GM12878 (cell line): ENCODE data around the gene ITGA11. TPM values are rescaled to one million over a fixed set of nuclear protein-coding genes. Genes with fewer than 3 reads are reported as not detected.

ENCODE experiments used
- ATAC-seq: fragments of 200-7000 bp; cut with Tn5 transposase; 3 replicates; pipeline ENCODE4 v1.9.1; 2020; ENCODE audit warnings: mild to moderate bottlenecking, moderate library complexity
- BruUV-seq: library from RNA; stranded (reverse); fragments of 400-500 nt; replicated peaks from 2 replicates; lab custom pipeline; 2021; lab: Mats Ljungman, UMichigan
- CTCF ChIA-PET: fragments of 300-600 bp; sonication (Branson Sonifier 250); formaldehyde crosslinking; extraction: SDS; loops from one replicate; lab custom pipeline; 2021; ENCODE audit warnings: inconsistent platforms; lab: Yijun Ruan, JAX
- POLR2A ChIA-PET: fragments of 350-600 bp; formaldehyde crosslinking; extraction: SDS; loops from one replicate; lab custom pipeline; 2021; ENCODE audit warnings: inconsistent platforms; lab: Charles Lee
- RAD21 ChIA-PET: fragments of 300-600 bp; sonication (Branson Sonifier 250); formaldehyde crosslinking; loops from one replicate; lab custom pipeline; 2023; ENCODE audit warnings: antibody characterized with exemption; ENCODE audit not compliant: unreplicated experiment; lab: Charles Lee
- SMC1A ChIA-PET: fragments of 300-600 bp; sonication (Branson Sonifier 250); formaldehyde crosslinking; loops from one replicate; lab custom pipeline; 2023; ENCODE audit not compliant: unreplicated experiment, uncharacterized antibody; lab: Charles Lee
- DNase-seq: peaks from one replicate; pipeline ENCODE4 v3.0.0-alpha.2; 2011; ENCODE audit warnings: low read depth, low spot score
- FAIRE-seq: peaks from 3 replicates; lab custom pipeline; 2011; peaks lifted over from hg19 to GRCh38; lab: Jason Lieb, UNC
- H2AFZ ChIP-seq: 2 replicates; pipeline ENCODE4 v1.6.0; 2011; ENCODE audit warnings: low read depth, low read length, control low read depth; ENCODE audit not compliant: control insufficient read depth
- H3K27ac ChIP-seq: 2 replicates; pipeline ENCODE4 v1.5.1; 2011; ENCODE audit warnings: control low read depth; ENCODE audit not compliant: control insufficient read depth, insufficient read depth
- H3K27me3 ChIP-seq, 2 experiments: replicated peaks in 1 of 2; 2 replicates each; pipeline versions ENCODE4 v1.6.0 to v1.6.1; 2011; ENCODE audit warnings: low read length in 1 of 2; ENCODE audit not compliant: control insufficient read depth in 2 of 2, insufficient read depth in 2 of 2
- H3K36me3 ChIP-seq, 2 experiments: 2 replicates each; pipeline ENCODE4 v1.5.1; 2011; ENCODE audit warnings: low read length in 1 of 2; ENCODE audit not compliant: control insufficient read depth in 2 of 2, insufficient read depth in 2 of 2
- H3K4me1 ChIP-seq: 2 replicates; pipeline ENCODE4 v1.6.1; 2011; ENCODE audit warnings: mild to moderate bottlenecking, low read length, moderate library complexity, mixed read lengths; ENCODE audit not compliant: control insufficient read depth, insufficient read depth
- H3K4me2 ChIP-seq: 2 replicates; pipeline ENCODE4 v1.6.0; 2011; ENCODE audit warnings: control low read depth; ENCODE audit not compliant: control insufficient read depth, insufficient read depth
- H3K4me3 ChIP-seq: fragments of 200-600 bp; sonication (generic); 2 replicates; pipeline ENCODE4 v1.5.1; 2016
- H3K79me2 ChIP-seq: 2 replicates; pipeline ENCODE4 v1.6.0; 2011; ENCODE audit warnings: low read length; ENCODE audit not compliant: control insufficient read depth, insufficient read depth
- H3K9ac ChIP-seq: 2 replicates; pipeline ENCODE4 v1.8.0; 2011; ENCODE audit warnings: low read length, control low read depth, mixed read lengths; ENCODE audit not compliant: control insufficient read depth, insufficient read depth
- H3K9me3 ChIP-seq: replicated peaks from 3 replicates; pipeline ENCODE4 v1.5.1; 2011; ENCODE audit warnings: mild to moderate bottlenecking, low read length; ENCODE audit not compliant: control insufficient read depth, insufficient read depth
- H4K20me1 ChIP-seq: 2 replicates; pipeline ENCODE4 v1.6.0; 2011; ENCODE audit not compliant: control insufficient read depth, insufficient read depth
- BCL11A ChIP-seq: IDR thresholded peaks from 2 replicates; pipeline ENCODE4 v1.6.1; 2011; ENCODE audit warnings: low read depth, low read length
- BHLHE40 ChIP-seq, 2 experiments: fragments of 450-650 bp in 1 of 2; IDR thresholded peaks; 2 replicates each; pipeline ENCODE4 v1.6.1; 2011 to 2017; ENCODE audit warnings: low read depth in 2 of 2, borderline replicate concordance in 1 of 2, improper control_type of control experiment in 1 of 2, low read length in 1 of 2, mild to moderate bottlenecking in 1 of 2
- ETV6 ChIP-seq, 2 experiments: fragments of 450-650 bp in 1 of 2; IDR thresholded peaks in 1 of 2; conservative IDR thresholded peaks in 1 of 2; 2 replicates each; pipeline ENCODE4 v1.6.1; 2014; ENCODE audit warnings: antibody characterized with exemption in 1 of 2, borderline replicate concordance in 1 of 2, low read depth in 1 of 2, mild to moderate bottlenecking in 1 of 2, moderate library complexity in 1 of 2
- FOS ChIP-seq: IDR thresholded peaks from 3 replicates; pipeline ENCODE4 v1.6.1; 2011; ENCODE audit warnings: borderline replicate concordance; ENCODE audit not compliant: insufficient read length; ENCODE audit errors: extremely low read depth
- HDAC6 ChIP-seq: fragments of 200-600 bp; sonication (generic); IDR thresholded peaks from one replicate; pipeline ENCODE4 v1.8.0; 2017; ENCODE audit warnings: antibody characterized with exemption; ENCODE audit not compliant: unreplicated experiment
- MEF2B ChIP-seq: fragments of 450-650 bp; IDR thresholded peaks from 2 replicates; pipeline ENCODE4 v1.6.1; 2018; ENCODE audit warnings: mild to moderate bottlenecking, moderate library complexity; ENCODE audit not compliant: partially characterized antibody, poor library complexity, severe bottlenecking
- SP1 ChIP-seq: IDR thresholded peaks from one replicate; pipeline ENCODE4 v1.6.1; 2011; ENCODE audit warnings: low read depth, low read length
- SREBF1 ChIP-seq: IDR thresholded peaks from 2 replicates; pipeline ENCODE4 v1.6.1; 2012; ENCODE audit warnings: mild to moderate bottlenecking, low read length
- TBL1XR1 ChIP-seq: IDR thresholded peaks from 2 replicates; pipeline ENCODE4 v1.6.1; 2012; ENCODE audit warnings: low read depth, low read length, improper control_type of control experiment
- ZSCAN29 ChIP-seq: fragments of 450-650 bp; IDR thresholded peaks from 2 replicates; pipeline ENCODE4 v1.6.1; 2017; ENCODE audit warnings: mild to moderate bottlenecking, moderate library complexity
- WGBS: methylation state at CpG from one replicate; pipeline ENCODE4 v1.1.6; 2016; ENCODE audit warnings: low lambda C conversion rate; ENCODE audit not compliant: insufficient replicate concordance, insufficient coverage; ENCODE audit errors: missing lambda C conversion rate; 5-methylcytosine and 5-hydroxymethylcytosine counted together
- in situ Hi-C: fragments of 300-500 bp; cut with MboI; formaldehyde crosslinking; loops from 9 replicates; pipeline ENCODE4 v1.14.3; 2018; ENCODE audit warnings: mixed read lengths
- intact Hi-C: fragments of 100-400 bp; cut with micrococcal nuclease; formaldehyde crosslinking; loops from one replicate; pipeline ENCODE4 v1.14.2; 2022; ENCODE audit not compliant: unreplicated experiment
- polyA plus RNA-seq, 11 experiments: library from polyadenylated mRNA; depleted of rRNA in 4 of 11; unstranded in 6 of 11; stranded (reverse) in 5 of 11; fragments of >200 nt; fragmentation: Nextera tagmentation in 4 of 11; fragmentation: Illumina TruSeq in 1 of 11; extraction: Ambion mirVana in 4 of 11; extraction: Trizol in 1 of 11; gene quantifications; 1 replicate in 1 of 11; 2 replicates in 10 of 11; pipeline versions ENCODE4 v1.2.1 to v1.2.3, GENCODE V29; 2011 to 2016; ENCODE audit warnings: inconsistent platforms in 2 of 11, missing spikeins in 2 of 11, low read depth in 1 of 11
- total RNA-seq, 4 experiments: library from RNA; depleted of rRNA in 3 of 4; stranded (reverse); fragments of >200 nt in 3 of 4; fragmentation: Illumina TruSeq in 1 of 4; extraction: Trizol in 1 of 4; gene quantifications; 2 replicates each; pipeline versions ENCODE4 v1.2.1 to v1.2.3, GENCODE V29; 2013 to 2021
- TF ChIP-seq, protein P1 (sequence below): IDR thresholded peaks from 2 replicates; pipeline ENCODE4 v1.6.1; 2012; ENCODE audit warnings: low read depth, low read length, improper control_type of control experiment
- TF ChIP-seq, protein P2 (sequence below): fragments of 450-650 bp; IDR thresholded peaks from 2 replicates; pipeline ENCODE4 v1.6.1; 2017; ENCODE audit warnings: mild to moderate bottlenecking, moderate library complexity
- TF ChIP-seq, protein P3 (sequence below): IDR thresholded peaks from 2 replicates; pipeline ENCODE4 v1.6.1; 2011; ENCODE audit warnings: borderline replicate concordance, low read depth, mild to moderate bottlenecking, moderate library complexity, low read length; ENCODE audit not compliant: insufficient read depth, poor library complexity, severe bottlenecking

Gene ITGA11
- total and polyA plus RNA-seq, 10 of the 15 experiments (the other 5 are each of a cell fraction or from before 2014, with no cell fraction given), result under 0.01 to 0.36 (median 0.13) TPM; not detected in 1

DNA sequence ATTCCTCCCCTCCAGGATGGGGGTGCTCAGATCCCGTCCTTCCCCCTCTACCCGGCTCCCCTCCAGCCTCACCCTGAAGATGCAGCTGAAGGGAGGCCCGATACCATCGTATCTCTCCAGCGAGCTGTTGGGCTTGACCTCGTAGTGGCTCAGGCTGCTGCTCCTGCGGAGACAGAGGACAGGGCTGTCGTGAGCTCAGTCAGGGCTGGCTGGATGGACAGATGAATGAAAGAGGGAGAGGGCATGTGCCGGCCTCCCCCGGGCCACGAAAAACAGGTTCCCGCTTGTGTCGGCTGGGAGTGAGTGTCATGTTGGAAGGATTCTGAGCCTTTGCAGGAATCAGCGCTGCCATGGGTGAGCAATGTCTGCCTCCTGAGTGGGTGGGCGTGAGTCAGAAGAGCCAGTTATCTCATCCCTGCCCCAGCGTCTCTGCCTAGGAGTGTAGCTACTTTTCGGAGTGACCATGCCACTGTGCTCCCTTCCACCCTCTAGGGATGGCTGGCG is 119.2 kb downstream of the ITGA11 start:
- no peaks in the 10 kb centered on the region for H3K9me3 ChIP-seq
- H2AFZ ChIP-seq, result no peak overlapping the region
- H3K27ac ChIP-seq, result no peak overlapping the region
- H3K27me3 ChIP-seq, result no peaks in the 10 kb centered on the region; a peak in 1 of 4 replicates
- in situ Hi-C loops (no loop called here), intact Hi-C loops (no loop called here)
- no peaks in the 10 kb centered on the region for H3K79me2 ChIP-seq
- ChIA-PET CTCF (interaction anchor here (1.4 to 2.2 kb wide), 2 partner anchors 60 to 226 kb away, joined by 6 to 8 read pairs; no protein-coding TSS in a partner anchor), RAD21 (interaction anchor here (1.9 kb wide), 1 partner anchor 60 kb away, joined by 6 read pairs; no protein-coding TSS in a partner anchor), POLR2A (no interaction called here), SMC1A (no interaction called here)
- no peaks in the 10 kb centered on the region for H4K20me1 ChIP-seq
- no TSS peak for BruUV-seq
- DNase-seq (no peak), ATAC-seq (no peak), FAIRE-seq (no peak)
- H3K36me3 ChIP-seq, result no peaks in the 10 kb centered on the region
- no peak overlapping the region for H3K9ac ChIP-seq
- no peak for TF ChIP-seq SP1
- TF ChIP-seq ZSCAN29, result no peak
- TF ChIP-seq FOS, result no peak
- TF ChIP-seq, protein P1, sequence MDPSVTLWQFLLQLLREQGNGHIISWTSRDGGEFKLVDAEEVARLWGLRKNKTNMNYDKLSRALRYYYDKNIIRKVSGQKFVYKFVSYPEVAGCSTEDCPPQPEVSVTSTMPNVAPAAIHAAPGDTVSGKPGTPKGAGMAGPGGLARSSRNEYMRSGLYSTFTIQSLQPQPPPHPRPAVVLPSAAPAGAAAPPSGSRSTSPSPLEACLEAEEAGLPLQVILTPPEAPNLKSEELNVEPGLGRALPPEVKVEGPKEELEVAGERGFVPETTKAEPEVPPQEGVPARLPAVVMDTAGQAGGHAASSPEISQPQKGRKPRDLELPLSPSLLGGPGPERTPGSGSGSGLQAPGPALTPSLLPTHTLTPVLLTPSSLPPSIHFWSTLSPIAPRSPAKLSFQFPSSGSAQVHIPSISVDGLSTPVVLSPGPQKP, result no peak
- TF ChIP-seq, protein P2, sequence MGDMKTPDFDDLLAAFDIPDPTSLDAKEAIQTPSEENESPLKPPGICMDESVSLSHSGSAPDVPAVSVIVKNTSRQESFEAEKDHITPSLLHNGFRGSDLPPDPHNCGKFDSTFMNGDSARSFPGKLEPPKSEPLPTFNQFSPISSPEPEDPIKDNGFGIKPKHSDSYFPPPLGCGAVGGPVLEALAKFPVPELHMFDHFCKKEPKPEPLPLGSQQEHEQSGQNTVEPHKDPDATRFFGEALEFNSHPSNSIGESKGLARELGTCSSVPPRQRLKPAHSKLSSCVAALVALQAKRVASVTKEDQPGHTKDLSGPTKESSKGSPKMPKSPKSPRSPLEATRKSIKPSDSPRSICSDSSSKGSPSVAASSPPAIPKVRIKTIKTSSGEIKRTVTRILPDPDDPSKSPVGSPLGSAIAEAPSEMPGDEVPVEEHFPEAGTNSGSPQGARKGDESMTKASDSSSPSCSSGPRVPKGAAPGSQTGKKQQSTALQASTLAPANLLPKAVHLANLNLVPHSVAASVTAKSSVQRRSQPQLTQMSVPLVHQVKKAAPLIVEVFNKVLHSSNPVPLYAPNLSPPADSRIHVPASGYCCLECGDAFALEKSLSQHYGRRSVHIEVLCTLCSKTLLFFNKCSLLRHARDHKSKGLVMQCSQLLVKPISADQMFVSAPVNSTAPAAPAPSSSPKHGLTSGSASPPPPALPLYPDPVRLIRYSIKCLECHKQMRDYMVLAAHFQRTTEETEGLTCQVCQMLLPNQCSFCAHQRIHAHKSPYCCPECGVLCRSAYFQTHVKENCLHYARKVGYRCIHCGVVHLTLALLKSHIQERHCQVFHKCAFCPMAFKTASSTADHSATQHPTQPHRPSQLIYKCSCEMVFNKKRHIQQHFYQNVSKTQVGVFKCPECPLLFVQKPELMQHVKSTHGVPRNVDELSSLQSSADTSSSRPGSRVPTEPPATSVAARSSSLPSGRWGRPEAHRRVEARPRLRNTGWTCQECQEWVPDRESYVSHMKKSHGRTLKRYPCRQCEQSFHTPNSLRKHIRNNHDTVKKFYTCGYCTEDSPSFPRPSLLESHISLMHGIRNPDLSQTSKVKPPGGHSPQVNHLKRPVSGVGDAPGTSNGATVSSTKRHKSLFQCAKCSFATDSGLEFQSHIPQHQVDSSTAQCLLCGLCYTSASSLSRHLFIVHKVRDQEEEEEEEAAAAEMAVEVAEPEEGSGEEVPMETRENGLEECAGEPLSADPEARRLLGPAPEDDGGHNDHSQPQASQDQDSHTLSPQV, result no peak
- no peak for TF ChIP-seq BHLHE40 (IDR thresholded peaks at IDR 0.05; ENCODE audit: borderline replicate concordance in 1 of 2, low read depth in 2 of 2, low read length in 1 of 2)
- no peak for TF ChIP-seq ETV6 (conservative IDR thresholded peaks at IDR 0.05 in 1 of 2, IDR thresholded peaks at IDR 0.05 in 1 of 2; ENCODE audit: borderline replicate concordance in 1 of 2, low read depth in 1 of 2)
- no peak for TF ChIP-seq HDAC6
- TF ChIP-seq, protein P3, sequence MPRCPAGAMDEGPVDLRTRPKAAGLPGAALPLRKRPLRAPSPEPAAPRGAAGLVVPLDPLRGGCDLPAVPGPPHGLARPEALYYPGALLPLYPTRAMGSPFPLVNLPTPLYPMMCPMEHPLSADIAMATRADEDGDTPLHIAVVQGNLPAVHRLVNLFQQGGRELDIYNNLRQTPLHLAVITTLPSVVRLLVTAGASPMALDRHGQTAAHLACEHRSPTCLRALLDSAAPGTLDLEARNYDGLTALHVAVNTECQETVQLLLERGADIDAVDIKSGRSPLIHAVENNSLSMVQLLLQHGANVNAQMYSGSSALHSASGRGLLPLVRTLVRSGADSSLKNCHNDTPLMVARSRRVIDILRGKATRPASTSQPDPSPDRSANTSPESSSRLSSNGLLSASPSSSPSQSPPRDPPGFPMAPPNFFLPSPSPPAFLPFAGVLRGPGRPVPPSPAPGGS, result no peak
- no peak for TF ChIP-seq SREBF1
- no peak for TF ChIP-seq TBL1XR1
- no peak for TF ChIP-seq MEF2B
- TF ChIP-seq BCL11A, result no peak
- H3K4me2 ChIP-seq, result no peak overlapping the region
- 55% methylated on average over 18 of the region's 18 CpGs for WGBS
- no peaks in the 10 kb centered on the region for H3K4me1 ChIP-seq
- H3K4me3 ChIP-seq, result no peak overlapping the region
